Measurements from ENCODE around the gene ATAD3B.
"Not testable (repeated sequence)": the region's sequence is repeated elsewhere in the genome, so short reads cannot be mapped to it uniquely, and the experiment has no call there.

ATAD3B gene

DNA sequence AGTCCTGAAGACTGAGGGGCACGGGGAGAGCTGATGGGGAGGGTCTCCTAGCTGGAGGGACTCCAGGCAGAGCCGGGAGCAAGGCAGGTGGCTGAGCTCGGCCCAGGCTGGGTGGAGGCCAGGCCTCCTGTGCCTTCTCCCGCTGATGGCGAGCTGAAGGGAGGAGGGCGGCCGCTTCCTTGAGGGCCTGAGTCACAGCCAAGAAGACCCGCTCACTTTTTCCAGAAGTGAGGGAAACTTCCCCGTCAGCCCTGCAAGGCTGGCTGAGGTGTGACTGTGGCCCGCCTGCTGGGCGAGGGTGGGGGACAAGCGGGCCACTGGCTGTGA is 37.8 kb upstream of the ATAD3B start:
- no peak for DNase-seq

DNA sequence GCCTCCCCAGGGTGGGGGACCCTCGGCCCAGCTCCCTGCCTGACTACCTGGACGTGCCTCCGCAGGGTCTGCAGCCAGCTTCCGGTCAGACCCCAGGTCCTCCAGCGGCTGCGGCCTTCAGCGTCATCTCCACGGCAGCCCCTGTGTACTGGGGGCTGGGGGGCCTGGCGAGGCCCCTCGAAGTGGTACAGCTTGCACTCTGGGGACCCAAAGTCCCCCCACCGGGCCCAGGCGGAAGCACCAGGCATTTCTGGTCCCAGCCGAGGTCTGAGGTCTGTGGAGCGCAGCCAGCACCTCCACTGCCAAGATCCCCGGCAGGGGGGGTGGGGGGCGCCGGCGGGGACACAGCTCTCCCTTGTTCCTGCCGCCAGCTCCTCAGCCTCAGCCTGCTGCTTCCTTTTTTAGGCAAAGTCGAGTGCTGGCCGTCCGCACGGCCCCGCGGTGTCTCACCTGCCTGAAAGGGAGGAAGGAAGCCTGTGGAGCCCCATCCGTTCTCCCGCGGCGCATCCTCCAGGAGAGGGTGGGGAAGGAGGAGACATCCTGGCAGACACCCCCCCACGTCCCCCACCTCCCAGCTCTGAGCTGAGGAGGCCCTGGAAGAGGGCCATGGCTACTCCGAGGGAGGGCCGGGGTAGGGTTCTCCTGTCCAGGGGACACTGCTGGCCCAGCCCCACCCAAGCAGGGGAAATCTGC is 37.3 kb upstream of the ATAD3B start:
- DNase-seq = no peak

DNA sequence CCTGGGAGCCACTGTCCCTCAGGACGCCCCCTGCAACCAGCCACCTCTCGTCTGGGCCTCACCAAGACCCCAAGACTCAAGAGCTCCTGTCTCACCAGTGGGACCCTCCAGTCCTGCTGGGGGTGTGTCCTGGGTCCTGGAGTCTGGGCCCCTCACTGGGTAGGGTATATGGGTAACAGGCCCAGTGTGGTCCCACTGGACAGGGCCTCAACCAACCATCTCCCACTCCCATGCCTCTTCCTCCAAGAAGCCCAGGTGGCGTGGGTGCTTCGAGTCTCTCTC is 36.8 kb upstream of the ATAD3B start:
- DNase-seq = no peak

DNA sequence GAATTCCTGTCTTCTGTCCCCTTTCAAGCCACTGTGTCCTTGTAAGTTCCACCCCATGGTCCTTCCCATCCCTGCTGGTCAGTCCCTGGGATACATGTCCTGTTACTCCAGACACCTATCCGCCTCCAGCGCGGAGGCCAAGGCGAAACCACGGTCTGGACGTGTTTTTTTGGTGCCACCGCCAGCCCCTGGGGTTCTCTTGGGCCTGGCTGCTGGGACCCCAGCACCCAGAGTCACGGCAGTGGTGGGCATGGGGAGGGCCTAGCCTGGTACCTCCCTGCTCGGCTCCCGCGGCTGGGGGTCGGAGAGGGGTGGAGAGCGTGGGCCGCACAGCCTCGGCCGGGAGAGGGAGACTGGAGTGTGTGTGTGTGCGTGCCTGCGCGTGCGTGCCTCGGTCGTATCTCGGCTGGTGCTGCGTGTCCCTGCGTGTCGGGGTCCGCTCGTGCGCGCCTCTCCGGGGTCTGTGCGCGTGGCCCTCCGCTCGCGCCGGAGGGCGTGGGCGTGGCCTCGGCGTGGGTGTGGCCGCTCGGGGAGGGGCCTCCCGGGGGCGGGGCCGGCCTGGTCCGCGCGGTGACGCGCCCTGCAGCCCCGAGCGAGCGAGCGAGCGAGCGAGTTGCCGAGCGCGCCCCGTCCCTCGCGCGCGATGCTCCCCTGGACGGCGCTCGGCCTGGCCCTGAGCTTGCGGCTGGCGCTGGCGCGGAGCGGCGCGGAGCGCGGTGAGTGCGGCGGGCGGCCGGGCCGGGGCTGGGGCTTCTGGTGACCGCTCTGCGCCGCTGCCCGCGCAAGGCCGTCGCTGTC is 36.3 kb upstream of the ATAD3B start, which contains the start of gene VWA1:
VWA1 (plus strand) TSS at position 585 of the 798 bp plus-strand sequence; CDS start at position 644, 59 bp downstream.
- DNase-seq = peak; percentile 33

DNA sequence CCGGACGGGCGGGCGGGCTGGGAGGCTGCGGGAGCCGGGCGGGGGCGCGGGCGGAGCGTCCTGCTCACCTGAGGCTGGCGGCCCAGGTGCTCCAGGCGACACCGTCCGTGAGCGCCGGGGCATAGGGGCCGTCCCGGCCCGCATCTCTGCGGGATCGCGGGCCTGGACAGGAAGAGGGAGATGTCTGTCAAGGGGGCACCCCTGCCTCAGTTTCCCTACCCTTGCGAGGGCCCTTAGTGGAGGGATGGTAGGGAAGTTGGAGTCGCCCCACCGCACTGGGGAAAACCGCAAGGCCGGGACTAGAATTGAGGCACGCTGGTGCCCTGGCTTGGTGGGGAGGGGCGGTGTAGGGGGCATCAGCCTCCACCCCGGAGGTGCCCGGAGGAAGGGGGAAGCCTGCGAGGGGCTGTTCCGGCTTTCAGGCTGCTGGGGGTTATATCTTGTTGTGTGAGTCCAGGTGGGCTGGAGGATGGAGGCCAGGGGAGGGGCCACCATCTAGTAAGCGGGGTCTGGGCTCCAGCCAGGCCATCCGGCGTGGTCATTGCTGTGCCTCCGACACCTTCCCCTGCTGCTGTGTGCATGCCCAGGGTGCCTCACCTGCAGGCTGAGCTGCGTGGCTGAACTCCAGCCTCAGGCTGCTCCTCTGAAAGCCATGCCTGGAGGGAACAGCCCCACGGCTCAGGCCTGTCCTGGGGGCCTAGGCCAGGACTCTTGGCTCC is 35.5 kb upstream of the ATAD3B start:
- DNase-seq = no peak

DNA sequence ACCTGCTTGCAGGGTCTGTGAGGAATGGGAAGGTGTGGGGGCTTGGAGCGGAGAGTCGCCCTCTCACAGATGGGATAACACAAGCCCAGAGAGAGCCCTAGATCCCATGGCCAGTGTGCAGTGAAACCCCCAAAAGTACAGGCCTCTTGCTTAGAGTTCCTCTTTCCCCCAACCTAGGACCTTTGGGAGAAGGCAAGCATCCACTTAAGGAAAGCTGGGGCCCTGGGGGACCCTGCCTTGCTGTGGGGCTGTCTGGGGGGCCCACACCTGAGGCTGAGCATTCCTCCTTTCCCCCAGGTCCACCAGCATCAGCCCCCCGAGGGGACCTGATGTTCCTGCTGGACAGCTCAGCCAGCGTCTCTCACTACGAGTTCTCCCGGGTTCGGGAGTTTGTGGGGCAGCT is 34.9 kb upstream of the ATAD3B start:
- no peak for DNase-seq

DNA sequence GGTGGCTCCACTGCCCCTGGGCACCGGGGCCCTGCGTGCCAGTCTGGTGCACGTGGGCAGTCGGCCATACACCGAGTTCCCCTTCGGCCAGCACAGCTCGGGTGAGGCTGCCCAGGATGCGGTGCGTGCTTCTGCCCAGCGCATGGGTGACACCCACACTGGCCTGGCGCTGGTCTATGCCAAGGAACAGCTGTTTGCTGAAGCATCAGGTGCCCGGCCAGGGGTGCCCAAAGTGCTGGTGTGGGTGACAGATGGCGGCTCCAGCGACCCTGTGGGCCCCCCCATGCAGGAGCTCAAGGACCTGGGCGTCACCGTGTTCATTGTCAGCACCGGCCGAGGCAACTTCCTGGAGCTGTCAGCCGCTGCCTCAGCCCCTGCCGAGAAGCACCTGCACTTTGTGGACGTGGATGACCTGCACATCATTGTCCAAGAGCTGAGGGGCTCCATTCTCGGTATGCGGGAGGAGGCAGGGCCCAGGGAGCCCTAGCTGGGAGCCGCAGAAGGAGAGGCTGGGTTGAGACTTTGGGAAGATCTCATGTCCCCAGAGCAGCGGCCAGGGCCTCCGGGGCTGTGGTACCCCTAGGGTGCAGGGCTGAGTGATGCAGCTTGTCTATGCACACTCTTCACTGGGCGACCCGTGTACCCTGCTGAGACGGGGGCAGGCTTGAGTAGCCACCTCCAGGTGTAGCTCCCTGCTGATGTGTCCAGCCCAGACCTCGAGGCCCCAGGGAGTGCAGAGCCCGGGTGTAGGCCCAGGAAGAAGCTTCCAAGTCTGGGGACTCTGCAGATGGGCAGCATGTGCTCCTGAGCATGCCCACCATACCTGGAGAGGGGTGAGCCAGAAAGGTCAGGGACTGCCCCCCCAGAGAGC is 34.3 kb upstream of the ATAD3B start:
- DNase-seq = no peak

DNA sequence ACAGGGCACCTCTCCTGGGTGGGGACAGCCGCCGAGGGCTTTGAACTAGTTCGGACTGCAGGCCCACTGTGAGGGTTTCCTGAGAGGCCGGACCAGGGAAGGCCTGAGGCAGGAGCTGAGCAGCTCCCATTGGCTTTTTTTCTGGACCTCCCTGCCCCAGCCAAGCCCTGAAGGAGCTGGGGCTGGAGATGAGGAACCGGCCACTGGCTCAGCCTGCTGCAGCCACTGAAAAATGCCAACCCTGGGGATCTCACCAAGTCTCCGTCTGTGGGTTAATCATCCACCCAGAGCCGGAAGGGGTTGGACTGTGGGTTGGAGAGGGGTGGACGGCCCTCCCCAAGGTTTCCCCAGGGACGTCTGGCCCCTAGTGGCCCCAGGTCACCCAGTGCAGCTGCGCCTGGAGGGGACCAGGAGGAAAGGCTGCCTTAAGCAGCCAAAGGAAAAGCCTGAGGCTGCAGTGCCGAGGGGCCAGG is 33.6 kb upstream of the ATAD3B start:
- DNase-seq = no peak

DNA sequence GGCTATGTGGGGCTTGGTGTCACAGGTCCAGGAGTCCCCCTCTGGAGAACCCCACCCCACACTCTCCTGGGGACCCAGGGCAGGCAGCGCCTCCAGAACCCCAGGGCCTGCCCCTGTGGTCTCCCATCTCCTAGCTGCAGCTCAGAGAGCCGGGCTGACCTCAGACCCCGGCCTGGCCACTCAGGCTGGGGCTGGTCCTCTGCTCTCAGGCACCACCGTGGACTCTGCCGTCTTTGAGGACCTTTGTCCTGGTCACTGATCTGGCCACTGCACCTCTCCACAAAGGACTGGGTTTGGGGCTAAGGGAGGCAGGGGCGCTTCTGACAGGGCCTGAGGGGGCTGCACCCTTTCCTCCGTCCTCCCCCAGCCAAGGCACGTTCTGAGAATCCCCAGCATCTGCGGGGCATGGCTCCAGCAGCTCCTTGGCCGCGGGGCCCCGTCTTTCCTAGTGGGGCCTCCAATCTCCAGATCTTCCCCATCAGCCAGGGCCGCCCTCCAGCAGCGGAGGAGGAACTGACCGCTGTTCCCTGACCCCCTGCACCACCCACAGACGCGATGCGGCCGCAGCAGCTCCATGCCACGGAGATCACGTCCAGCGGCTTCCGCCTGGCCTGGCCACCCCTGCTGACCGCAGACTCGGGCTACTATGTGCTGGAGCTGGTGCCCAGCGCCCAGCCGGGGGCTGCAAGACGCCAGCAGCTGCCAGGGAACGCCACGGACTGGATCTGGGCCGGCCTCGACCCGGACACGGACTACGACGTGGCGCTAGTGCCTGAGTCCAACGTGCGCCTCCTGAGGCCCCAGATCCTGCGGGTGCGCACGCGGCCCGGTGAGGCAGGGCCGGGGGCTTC is 32.8 kb upstream of the ATAD3B start:
- DNase-seq = no peak

- DNase-seq = no peak
Measured at GRCh38 chr1:1439546-1440261, 31.9 kb upstream of the ATAD3B start.

GRCh38 chr1:1440262-1441001 is 31.1 kb upstream of the ATAD3B start:
- no peak for DNase-seq

- DNase-seq = peak; percentile 11
Measured at GRCh38 chr1:1441002-1441888, 30.3 kb upstream of the ATAD3B start.

GRCh38 chr1:1442069-1442770 is 29.3 kb upstream of the ATAD3B start:
- DNase-seq = no peak

GRCh38 chr1:1446631-1447030 is 24.9 kb upstream of the ATAD3B start:
- not testable (repeated sequence) for DNase-seq

DNA sequence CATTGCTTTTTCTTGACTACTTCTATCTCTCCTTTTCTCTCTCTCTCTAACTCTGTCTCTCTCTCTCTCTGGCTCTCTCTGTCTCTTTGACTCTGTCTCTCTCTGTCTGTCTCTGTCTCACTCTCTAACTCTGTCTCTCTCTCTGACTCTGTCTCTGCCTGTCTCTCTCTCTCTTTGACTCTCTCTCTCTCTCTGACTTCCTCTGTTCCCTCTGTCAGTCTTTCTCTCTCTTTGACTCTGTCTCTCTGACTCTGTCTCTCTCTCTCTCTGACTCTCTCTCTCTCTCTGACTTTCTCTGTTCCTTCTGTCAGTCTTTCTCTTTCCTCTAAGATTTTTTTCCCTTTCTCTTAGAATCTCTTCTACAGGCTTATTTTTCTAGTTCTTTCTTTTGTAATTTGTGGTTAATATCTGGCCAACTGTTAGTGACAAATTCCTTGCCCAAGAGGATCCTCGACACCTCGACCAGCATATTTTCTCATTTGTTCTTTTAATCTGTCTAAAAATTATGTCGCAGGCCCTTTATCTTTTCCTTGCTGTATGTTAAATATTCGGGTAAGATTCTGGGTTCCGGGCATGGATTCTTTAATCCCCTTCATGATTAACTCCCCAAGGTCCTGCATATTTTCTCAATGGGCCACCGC is 22.3 kb upstream of the ATAD3B start, which contains the start of gene ATAD3C:
ATAD3C (plus strand) TSS at position 591 of the 641 bp plus-strand sequence. CDS start 995 bp downstream, outside the sequence.
- no peak for DNase-seq

DNA sequence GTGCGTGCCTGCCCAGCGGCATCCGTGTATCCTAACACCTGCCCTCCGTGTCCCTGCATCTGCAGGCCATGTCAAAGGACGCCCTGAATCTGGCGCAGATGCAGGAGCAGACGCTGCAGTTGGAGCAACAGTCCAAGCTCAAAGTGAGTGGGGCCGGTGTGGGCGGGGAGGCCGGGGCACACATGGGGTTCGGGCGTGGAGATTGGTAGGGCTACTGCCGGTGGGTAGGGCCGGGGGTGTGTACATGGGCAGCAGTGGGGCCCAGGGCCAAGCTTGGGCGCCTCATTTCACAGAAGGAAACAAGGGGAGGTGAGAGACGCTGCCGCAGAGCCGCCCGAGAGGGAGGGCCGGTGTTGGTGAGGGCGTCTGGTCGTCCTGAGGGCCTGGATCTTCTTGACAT is 20.9 kb upstream of the ATAD3B start:
- DNase-seq = not testable (repeated sequence)

GRCh38 chr1:1451696-1452364 is 19.7 kb upstream of the ATAD3B start:
- no peak for DNase-seq

DNA sequence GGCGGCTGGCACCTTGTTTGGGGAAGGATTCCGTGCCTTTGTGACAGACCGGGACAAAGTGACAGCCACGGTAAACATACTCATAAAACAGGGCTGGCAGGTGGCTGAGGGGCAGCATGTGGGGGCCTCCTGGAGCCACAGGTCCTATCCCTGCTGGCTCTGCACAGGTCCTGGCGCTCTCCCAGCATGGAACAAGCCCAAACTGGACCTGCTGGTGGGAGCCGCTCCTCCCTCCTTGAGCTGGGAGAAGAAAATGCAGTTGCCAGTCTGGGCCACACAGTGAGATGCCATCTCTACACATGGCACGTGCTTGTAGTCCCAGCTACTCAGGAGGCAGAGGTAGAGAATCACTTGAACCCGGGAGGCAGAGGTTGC is 19.2 kb upstream of the ATAD3B start:
- DNase-seq = peak; percentile 19
